ENCODE data around the gene VMAC. TPM values are rescaled to one million over a fixed set of nuclear protein-coding genes. Genes with fewer than 3 reads are reported as not detected.
"Not testable (repeated sequence)": the region's sequence is repeated elsewhere in the genome, so short reads cannot be mapped to it uniquely, and the experiment has no call there.

Gene VMAC
- 2.2 and 2.6 TPM in 2 replicates for total RNA-seq (2014; rRNA removed; shearing (Covaris generic))

- in situ Hi-C loops (cut with HindIII; ENCODE audit: low sequenced_read_pairs), result no loop called here
Measured at GRCh38 chr19:5904352-5905113, at the start of gene VMAC. TSS of gene VMAC (plus strand) at chr19:5904872. CDS start at chr19:5904891, 19 bp downstream.

DNA sequence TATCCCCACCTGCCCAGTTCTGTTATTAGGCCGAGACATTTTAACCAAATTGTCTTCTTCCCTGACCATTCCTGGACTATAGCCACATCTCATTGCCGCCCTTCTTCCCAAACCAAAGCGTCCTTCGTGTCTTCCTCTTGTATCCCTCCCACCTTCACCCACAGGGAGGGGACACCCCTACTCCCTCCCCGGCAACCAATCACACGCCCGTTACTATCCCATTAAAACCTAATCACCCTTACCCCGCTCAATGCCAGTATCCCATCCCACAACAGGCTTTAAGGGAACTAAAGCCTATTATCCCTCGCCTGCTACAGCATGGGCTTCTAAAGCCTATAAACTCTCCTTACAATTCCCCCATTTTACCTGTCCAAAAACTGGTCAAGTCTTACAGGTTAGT, 49.5 kb upstream of the VMAC start:
- DNase-seq (ENCODE audit: low spot score); in situ Hi-C loops (cut with HindIII; ENCODE audit: low sequenced_read_pairs): not testable (repeated sequence)

More at GRCh38 chr19:5904352-5905113, at the start of gene VMAC:
- DNase-seq (ENCODE audit: low spot score), result peak; percentile 100

DNA sequence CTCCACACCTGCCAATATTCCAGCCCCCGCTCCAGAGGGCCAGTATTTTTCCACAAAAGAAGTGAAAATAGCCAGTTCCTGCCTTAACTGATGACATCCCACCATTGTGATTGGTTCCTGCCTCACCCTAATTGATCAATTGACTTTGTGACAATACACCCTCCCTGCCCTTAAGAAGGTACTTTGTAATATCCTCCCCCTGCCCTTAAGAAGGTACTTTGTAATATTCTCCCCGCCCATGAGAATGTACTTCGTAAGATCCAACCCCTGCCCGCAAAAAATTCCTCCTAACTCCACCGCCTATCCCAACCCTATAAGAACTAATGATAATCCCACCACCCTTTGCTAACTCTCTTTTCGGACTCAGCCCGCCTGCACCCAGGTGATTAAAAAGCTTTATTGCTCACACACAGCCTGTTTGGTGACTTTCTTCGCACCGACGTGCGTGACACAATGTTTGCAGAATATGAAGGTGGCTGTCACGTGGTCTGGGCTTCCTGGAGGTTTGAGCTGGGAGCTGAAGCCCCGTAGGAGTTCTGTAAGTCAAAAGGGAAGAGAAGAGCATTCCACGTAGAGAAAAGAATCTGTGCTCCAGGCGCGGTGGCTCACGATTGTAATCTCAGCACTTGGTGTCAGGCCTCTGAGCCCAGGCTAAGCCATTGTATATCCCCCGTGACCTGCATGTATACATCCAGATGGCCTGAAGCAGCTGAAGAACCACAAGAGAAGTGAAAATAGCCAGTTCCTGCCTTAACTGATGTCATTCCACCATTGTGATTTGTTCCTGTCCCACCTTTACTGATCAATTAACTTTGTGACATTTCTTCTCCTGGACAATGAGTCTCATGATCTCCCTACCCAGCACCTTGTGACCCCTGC, 47.2 kb upstream of the VMAC start:
- DNase-seq (ENCODE audit: low spot score), result no peak
- in situ Hi-C loops (cut with HindIII; ENCODE audit: low sequenced_read_pairs), result no loop called here

GRCh38 chr19:5863030-5863665, 41.5 kb upstream of the VMAC start:
- DNase-seq (ENCODE audit: low spot score), result no peak
- in situ Hi-C loops (cut with HindIII; ENCODE audit: low sequenced_read_pairs), result no loop called here

GRCh38 chr19:5864013-5864720, 40.5 kb upstream of the VMAC start:
- in situ Hi-C loops (cut with HindIII; ENCODE audit: low sequenced_read_pairs), result no loop called here
- DNase-seq (ENCODE audit: low spot score), result no peak

DNA sequence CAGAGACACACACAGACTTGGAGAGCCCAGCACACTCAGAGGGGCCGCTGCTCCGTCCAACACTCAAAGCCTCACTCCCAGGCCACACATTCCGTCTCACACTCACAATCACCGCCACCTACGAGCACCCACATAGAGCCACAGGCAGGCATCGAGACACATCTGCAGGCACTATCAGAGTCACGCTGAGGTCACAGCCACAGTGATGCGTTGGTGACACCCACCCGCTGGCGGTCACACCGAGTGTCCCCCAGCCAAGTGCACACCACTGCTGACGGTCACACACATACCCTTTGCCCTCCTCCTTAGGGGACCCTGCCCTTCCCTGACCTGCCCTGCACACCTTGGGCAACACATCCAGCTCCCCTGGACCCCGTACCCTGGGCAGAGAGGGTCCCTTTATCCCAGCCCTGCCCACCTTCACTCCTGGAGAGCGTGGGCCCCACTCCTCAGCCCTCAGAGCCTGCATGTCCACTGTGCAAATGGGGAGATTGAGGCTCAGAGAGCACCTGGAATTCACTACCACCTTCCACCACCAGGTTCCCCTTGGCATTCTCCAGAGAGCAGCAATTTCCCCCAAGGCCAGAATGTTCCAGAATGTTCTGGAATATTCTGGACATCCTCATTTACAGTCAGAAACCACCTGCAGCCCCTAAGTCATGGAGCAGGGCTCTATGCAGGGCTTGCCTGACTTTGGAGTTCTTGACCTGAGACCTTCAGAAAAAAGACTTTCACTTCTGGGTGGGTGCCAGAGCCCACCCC, 39.8 kb upstream of the VMAC start:
- DNase-seq (ENCODE audit: low spot score), result no peak
- in situ Hi-C loops (cut with HindIII; ENCODE audit: low sequenced_read_pairs), result no loop called here

- in situ Hi-C loops (cut with HindIII; ENCODE audit: low sequenced_read_pairs), result no loop called here
- no peak for DNase-seq (ENCODE audit: low spot score)
Measured at GRCh38 chr19:5865772-5866171, 38.9 kb upstream of the VMAC start.

DNA sequence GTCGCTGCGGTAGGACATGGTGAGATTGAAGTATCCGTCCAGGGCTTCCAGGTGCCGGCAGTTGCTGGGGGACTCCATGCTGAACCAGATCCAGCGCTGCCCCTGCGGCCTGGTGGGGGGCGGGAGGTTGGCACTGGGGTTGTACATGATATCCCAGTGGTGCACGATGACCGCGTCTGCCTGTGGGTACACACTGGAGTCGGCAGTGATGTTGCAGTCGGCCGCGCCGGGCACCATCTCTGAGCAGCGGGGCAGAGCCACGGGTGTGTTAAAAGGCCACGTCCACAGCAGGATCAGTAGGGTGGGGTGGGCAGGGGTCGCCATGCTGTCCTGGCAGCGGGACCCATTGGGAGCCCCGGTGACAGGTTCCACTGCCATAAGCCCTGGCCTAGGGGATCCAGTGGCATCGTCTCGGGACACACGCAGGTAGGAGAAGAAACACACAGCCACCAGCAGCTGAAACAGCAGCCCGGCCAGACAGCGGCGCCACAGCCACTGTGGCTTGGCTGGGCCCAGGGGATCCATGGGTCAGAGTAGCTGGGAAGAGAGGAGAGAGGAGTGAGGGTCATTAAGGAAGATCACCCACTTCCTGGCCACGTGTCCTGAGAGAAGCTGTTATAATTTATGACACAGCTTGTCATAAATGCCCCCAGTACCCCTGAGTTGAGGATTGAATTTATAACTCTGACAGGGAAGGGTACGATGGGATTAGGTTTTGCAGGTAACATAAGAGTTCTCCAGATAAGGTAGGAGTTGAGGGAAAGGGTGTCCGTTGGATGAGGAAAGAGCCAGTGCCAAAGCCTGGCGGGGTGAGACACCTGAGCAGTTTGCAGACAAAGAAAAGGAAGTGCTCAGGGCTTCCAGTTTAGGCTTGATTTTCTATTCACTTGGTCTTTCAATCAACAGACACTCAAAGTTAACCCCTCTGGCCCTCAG, 37.2 kb upstream of the VMAC start:
- in situ Hi-C loops (cut with HindIII; ENCODE audit: low sequenced_read_pairs), result no loop called here
- DNase-seq (ENCODE audit: low spot score), result no peak

DNA sequence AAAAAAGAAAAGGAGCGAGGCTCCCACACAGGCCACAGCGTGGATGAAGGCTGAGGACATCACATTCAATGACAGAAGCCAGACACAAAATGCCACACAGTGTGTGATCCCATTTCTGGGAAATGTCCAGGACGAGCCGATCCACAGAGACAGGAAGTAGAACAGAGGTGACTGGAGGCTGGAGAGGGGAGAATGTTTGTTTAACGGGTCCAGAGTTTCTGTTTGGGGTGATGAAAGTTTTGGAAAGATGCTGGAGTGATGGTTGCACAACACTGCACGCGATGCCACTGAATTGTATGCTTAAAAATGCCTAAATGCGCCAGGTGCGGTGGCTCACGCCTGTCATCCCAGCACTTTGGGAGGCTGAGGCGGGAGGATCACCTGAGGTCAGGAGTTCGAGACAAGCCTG, 33.7 kb upstream of the VMAC start:
- in situ Hi-C loops (cut with HindIII; ENCODE audit: low sequenced_read_pairs), result no loop called here

GRCh38 chr19:5873617-5874199, 31.0 kb upstream of the VMAC start:
- in situ Hi-C loops (cut with HindIII; ENCODE audit: low sequenced_read_pairs), result no loop called here
- DNase-seq (ENCODE audit: low spot score), result no peak

More for the DNA sequence above, 33.7 kb upstream of the VMAC start:
- no peak for DNase-seq (ENCODE audit: low spot score)

DNA sequence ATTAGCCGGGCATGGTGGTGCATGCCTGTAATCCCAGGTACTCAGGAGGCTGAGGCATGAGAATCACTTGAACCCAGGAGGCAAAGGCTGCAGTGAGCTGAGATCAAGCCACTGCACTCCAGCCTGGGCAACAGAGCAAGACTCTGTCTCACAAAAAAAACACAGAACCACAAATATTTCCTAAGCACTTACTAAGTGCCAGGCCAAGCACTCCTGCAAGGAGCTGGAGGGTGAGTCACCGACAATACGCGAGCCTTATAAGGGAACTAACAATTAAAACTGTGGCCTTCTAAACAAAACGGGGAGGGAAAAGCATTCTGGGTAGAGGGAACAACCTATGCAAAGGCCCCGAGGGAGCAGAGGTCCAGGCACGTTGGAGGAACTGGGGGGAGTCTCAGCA, 30.2 kb upstream of the VMAC start:
- DNase-seq (ENCODE audit: low spot score); in situ Hi-C loops (cut with HindIII; ENCODE audit: low sequenced_read_pairs): not testable (repeated sequence)

DNA sequence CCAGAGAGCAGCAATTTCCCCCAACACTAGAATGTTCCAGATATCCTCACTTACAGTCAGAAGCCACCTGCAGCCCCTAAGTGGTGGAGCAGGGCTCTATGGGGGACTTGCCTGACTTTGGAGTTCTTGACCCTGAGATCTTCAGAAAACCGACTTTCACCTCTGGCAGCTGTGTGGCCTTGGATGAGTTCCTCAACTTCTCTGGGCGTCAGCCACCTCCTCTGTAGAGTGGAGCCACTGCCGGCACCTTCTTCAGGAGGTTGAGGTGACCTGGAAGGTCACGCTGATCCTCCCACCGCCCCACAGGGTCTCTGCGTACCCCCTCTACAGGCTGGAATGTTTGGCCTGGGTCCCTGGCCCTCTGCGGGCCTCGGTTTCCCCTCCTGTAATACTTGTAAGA, 27.2 kb upstream of the VMAC start:
- no peak for DNase-seq (ENCODE audit: low spot score)
- in situ Hi-C loops (cut with HindIII; ENCODE audit: low sequenced_read_pairs), result no loop called here

GRCh38 chr19:5877882-5878281, 26.8 kb upstream of the VMAC start:
- no peak for DNase-seq (ENCODE audit: low spot score)
- in situ Hi-C loops (cut with HindIII; ENCODE audit: low sequenced_read_pairs), result no loop called here

DNA sequence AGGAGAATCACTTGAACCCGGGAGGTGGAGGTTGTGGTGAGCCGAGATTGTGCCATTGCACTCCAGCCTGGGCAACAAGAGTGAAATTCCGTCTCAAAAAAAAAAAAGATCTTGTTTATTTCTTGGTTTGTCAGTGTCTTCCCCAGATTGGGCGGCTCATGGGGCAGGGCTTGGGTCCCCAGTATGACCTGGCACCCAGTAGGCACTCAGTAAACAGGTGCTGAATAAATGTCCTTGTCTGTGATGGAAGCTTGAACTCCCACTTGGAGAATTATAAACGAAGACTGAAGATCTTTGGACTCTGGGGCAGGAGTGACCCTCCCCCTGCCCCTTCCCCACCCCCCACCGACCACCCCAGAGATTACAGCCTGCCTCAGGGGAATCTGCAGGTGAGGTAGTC, 24.5 kb upstream of the VMAC start:
- DNase-seq (ENCODE audit: low spot score), result no peak
- in situ Hi-C loops (cut with HindIII; ENCODE audit: low sequenced_read_pairs), result no loop called here

DNA sequence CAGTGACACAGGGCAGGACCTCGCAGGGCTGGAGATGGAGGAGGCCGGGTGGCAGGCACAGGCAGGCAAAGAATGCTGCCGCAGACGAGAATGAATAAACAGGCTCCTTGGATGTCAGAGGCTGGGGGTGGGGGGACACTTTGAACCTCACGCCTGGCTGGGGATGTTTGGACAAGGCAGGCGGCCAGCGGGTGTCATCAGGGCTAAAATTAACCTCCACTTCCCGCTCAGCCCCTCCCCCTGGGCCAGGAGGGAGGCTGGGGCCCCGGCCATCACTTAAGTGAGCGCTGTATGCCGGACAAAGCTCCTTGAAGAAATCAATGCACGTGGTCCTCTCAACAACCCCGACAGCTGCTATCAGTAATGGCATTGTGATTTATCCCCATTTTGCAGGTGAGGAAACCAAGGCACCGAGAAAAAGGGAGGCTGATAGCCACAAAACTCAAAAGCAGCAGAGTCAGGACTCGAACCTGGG, 24.0 kb upstream of the VMAC start:
- in situ Hi-C loops (cut with HindIII; ENCODE audit: low sequenced_read_pairs), result no loop called here
- DNase-seq (ENCODE audit: low spot score), result no peak

GRCh38 chr19:5881543-5882299, 23.0 kb upstream of the VMAC start:
- DNase-seq (ENCODE audit: low spot score), result no peak
- in situ Hi-C loops (cut with HindIII; ENCODE audit: low sequenced_read_pairs), result no loop called here

Data from G401 (cell line).